LNCAP (cell line): ENCODE results near the gene TMEM117.

Source experiments
- TF ChIP-seq, protein P1 (sequence below): fragments of 450-650 bp; IDR thresholded peaks from 2 replicates; pipeline ENCODE4 v1.5.1; 2017; ENCODE audit warnings: mild to moderate bottlenecking

Gene TMEM117

DNA sequence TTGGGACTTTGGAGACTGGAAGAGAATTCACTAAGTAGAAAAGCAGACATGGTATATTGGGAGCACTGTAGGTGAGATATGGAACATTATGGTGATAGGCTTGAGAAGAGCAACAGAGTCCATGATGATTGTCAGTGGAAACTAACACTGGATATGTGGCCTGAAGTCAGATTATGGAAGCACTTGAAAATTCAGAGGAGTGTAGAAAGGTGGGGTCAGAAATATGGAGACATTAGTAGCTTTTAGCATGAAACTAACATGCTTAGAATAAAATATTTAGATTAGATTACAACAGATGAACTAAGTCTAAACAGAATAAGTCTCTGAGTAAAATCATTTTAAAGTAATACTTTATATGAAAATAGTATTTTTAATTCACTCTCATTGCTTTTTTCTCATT is 499.1 kb downstream of the TMEM117 start:
- TF ChIP-seq, protein P1, sequence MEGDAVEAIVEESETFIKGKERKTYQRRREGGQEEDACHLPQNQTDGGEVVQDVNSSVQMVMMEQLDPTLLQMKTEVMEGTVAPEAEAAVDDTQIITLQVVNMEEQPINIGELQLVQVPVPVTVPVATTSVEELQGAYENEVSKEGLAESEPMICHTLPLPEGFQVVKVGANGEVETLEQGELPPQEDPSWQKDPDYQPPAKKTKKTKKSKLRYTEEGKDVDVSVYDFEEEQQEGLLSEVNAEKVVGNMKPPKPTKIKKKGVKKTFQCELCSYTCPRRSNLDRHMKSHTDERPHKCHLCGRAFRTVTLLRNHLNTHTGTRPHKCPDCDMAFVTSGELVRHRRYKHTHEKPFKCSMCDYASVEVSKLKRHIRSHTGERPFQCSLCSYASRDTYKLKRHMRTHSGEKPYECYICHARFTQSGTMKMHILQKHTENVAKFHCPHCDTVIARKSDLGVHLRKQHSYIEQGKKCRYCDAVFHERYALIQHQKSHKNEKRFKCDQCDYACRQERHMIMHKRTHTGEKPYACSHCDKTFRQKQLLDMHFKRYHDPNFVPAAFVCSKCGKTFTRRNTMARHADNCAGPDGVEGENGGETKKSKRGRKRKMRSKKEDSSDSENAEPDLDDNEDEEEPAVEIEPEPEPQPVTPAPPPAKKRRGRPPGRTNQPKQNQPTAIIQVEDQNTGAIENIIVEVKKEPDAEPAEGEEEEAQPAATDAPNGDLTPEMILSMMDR = no peak

DNA sequence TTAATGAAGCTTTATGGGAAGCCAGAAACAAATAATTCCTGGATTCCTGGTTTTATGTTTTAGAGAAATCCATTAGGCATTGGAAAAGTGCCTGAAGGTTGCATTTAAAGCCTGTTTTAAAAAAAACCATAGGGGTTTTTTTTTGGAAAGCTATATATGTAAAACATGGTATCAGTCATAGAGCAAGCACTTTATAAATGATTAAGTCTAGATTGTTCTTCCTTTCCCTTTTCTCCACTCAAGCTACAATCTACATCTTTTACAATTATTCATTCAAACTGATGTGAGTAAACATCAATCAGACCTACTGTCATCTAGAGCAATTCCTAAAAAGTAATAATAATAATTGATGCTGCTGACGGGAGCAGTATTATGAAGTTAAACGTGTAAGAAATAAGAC is 500.7 kb downstream of the TMEM117 start:
- TF ChIP-seq, protein P1 = no peak

DNA sequence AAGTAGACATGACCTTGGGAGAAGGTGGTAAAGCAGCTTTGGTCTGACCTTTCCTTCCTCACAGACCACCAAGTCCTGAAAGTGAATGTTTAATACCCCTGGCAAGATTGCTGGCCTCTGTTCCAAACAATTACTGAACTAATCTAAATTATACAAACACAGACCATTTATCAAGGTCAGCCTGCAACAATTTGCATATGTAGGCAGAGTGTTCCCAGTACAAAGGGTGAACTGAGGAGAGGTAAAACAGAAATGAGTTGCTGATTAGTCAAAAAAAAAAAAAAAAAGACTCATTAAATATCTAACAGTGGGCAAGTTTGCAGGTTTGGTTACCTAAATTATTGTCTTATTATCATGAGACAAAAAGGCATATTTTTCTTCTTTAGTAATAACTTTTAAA is 506.5 kb downstream of the TMEM117 start:
- TF ChIP-seq, protein P1 = no peak

DNA sequence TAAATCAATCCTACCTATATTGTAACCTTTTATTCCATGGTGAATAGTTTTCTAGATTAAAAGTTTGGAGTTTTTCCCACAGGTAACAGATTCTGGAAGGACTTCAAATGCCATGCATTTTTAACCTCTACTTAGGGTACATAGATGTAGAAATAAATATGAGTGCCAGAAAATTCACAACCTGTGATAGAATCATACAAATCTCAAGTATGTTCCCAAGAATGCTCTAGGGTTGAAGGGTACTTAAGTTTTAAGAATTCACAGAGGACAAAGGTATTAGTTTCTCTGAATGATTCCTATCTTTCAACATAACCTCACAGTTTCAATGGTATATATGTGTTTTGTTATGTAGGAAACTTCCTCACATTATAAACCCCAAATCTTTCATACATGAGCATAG is 511.3 kb downstream of the TMEM117 start:
- TF ChIP-seq, protein P1 = no peak

DNA sequence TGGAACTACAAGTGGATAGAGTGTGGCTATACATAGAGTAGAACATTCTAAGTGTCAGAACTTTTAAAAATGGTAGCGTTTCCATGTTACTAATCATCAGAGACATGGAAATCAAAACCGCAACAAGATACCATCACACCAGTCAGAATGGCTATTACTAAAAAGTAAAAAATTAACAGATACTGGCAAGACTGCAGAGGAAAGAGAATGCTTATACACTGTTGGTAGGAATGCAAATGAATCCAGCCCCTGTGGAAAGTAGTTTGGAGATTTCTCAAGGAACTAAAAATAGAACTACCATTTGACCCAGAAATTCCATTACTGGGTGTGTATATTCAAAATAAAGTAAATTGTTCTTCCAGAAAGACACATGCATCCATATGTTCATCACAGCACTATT is 521.6 kb downstream of the TMEM117 start:
- TF ChIP-seq, protein P1 = no peak

DNA sequence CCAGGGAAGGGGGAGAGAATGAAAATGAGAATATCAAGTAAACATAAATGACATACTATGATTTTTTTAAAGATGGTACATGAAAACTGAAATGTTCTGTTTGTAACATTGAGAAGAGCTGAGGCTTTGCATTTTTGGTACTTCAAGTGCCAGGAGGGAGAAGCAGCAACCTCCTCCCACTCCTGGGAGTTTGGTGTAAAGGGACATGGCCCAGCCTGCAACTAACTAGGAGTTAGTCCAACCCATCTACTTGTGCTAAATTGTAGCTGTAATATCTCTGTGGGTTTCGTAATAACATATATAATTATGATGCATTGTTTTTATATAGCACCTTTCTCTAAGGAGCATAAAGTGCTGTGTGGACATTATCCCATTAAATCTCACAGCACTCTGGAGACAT is 522.8 kb downstream of the TMEM117 start:
- TF ChIP-seq, protein P1 = no peak

DNA sequence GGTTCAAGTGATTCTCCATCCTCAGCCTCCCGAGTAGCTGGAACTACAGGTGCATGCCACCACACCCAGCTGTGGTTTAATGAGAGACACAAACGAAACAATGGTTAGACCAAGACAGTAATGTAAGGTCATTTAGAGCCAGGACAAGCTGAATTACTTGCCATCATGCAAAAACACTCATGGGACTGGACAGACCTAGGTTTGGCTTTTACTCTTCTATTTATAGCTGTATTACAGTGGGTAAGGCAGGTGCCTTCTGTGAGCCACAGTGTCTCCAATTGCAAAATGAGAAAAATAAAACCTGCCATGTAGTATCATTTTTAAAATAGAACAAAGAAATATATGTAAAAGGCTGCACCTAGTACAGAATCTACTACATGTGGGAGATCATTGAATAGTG is 527.1 kb downstream of the TMEM117 start:
- TF ChIP-seq, protein P1 = no peak

DNA sequence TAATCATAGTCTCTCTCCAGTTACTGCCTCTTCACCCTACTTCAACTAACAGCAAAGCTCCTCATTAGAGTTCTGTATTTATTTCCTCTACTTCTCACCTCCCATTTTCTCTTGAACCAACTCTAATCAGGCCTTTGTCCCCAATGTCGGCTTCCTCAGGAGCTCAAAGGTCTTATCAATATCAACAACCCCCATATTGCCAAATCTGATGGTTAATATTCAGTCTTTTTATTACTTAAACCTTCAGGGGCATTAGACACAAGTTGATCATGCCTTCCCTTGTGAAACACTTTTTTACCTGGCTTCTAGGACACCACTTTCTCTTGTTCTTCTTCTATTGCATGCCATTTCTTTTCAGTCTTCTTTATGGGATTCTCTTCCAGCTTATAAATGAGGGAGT is 531.3 kb downstream of the TMEM117 start:
- TF ChIP-seq, protein P1 = no peak
